Ishikawa (cell line): ENCODE results near the gene CREB3L2.

Source experiments
- CEBPB ChIP-seq: IDR thresholded peaks from 2 replicates; pipeline ENCODE4 v1.6.1; 2012
- CREB1 ChIP-seq: IDR thresholded peaks from 2 replicates; pipeline ENCODE4 v1.6.1; 2012; ENCODE audit warnings: low read depth
- EGR1 ChIP-seq: IDR thresholded peaks from 2 replicates; pipeline ENCODE4 v1.6.1; 2012
- EP300 ChIP-seq: IDR thresholded peaks from 2 replicates; pipeline ENCODE4 v1.6.1; 2012; ENCODE audit warnings: borderline replicate concordance
- FOXM1 ChIP-seq: IDR thresholded peaks from 2 replicates; pipeline ENCODE4 v1.6.1; 2012; ENCODE audit warnings: low read depth, borderline replicate concordance
- MAX ChIP-seq: IDR thresholded peaks from 2 replicates; pipeline ENCODE4 v1.6.1; 2012
- NFIC ChIP-seq: IDR thresholded peaks from 2 replicates; pipeline ENCODE4 v1.6.1; 2012
- RAD21 ChIP-seq: IDR thresholded peaks from 2 replicates; pipeline ENCODE4 v1.6.1; 2012; ENCODE audit warnings: low read depth
- REST ChIP-seq: IDR thresholded peaks from 2 replicates; pipeline ENCODE4 v1.6.1; 2012; ENCODE audit warnings: low read depth, mild to moderate bottlenecking
- TAF1 ChIP-seq: IDR thresholded peaks from 2 replicates; pipeline ENCODE4 v1.6.1; 2012; ENCODE audit warnings: low read depth, mild to moderate bottlenecking
- TCF12 ChIP-seq: IDR thresholded peaks from 2 replicates; pipeline ENCODE4 v1.6.1; 2012; ENCODE audit warnings: low read depth
- TEAD4 ChIP-seq: IDR thresholded peaks from 2 replicates; pipeline ENCODE4 v1.6.1; 2012
- USF1 ChIP-seq: IDR thresholded peaks from 2 replicates; pipeline ENCODE4 v1.6.1; 2012
- YY1 ChIP-seq: IDR thresholded peaks from 2 replicates; pipeline ENCODE4 v1.6.1; 2012; ENCODE audit warnings: low read depth
- ZBTB7A ChIP-seq: IDR thresholded peaks from 2 replicates; pipeline ENCODE4 v1.6.1; 2012; ENCODE audit warnings: low read depth

The CREB3L2 gene

GRCh38 chr7:137987563-137987962 lies 14.3 kb downstream of the CREB3L2 start:
- TF ChIP-seq RAD21, result no peak
- TF ChIP-seq EP300, result no peak
- TF ChIP-seq FOXM1, result no peak
- no peak for TF ChIP-seq TEAD4
- no peak for TF ChIP-seq MAX
- TF ChIP-seq YY1, result no peak
- TF ChIP-seq CREB1, result no peak
- no peak for TF ChIP-seq TAF1
- no peak for TF ChIP-seq EGR1
- TF ChIP-seq REST, result no peak
- no peak for TF ChIP-seq CEBPB
- no peak for TF ChIP-seq USF1
- no peak for TF ChIP-seq ZBTB7A
- TF ChIP-seq TCF12, result no peak
- no peak for TF ChIP-seq NFIC

- TF ChIP-seq MAX (no peak), CREB1 (no peak), USF1 (no peak), TCF12 (no peak), CEBPB (no peak), REST (no peak), EP300 (no peak), YY1 (no peak), TEAD4 (no peak), NFIC (no peak), FOXM1 (no peak), RAD21 (no peak), TAF1 (no peak), ZBTB7A (no peak)
Observed at GRCh38 chr7:137987018-137987349, 14.9 kb downstream of the CREB3L2 start.

GRCh38 chr7:137986252-137987017 lies 15.5 kb downstream of the CREB3L2 start:
- no peak for TF ChIP-seq RAD21
- no peak for TF ChIP-seq CREB1
- TF ChIP-seq TAF1, result no peak
- TF ChIP-seq NFIC, result no peak

GRCh38 chr7:137985897-137986251 lies 16.0 kb downstream of the CREB3L2 start:
- TF ChIP-seq RAD21 (no peak), ZBTB7A (no peak), TEAD4 (no peak), TCF12 (no peak), EGR1 (no peak), YY1 (no peak), TAF1 (no peak), USF1 (no peak), CREB1 (no peak), NFIC (no peak), REST (no peak), FOXM1 (no peak)
